DMS153 treated with DMSO at 0.1 percent for 48 hours (cell line): ENCODE measurements around the gene GRM8.
"Not testable (repeated sequence)": the region's sequence is repeated elsewhere in the genome, so short reads cannot be mapped to it uniquely, and the experiment has no call there.

Experiments used
- DNase-seq: peaks from one replicate; lab custom pipeline; 2025; ENCODE audit not compliant: unreplicated experiment; lab: John Stamatoyannopoulos, UW

The GRM8 gene

DNA sequence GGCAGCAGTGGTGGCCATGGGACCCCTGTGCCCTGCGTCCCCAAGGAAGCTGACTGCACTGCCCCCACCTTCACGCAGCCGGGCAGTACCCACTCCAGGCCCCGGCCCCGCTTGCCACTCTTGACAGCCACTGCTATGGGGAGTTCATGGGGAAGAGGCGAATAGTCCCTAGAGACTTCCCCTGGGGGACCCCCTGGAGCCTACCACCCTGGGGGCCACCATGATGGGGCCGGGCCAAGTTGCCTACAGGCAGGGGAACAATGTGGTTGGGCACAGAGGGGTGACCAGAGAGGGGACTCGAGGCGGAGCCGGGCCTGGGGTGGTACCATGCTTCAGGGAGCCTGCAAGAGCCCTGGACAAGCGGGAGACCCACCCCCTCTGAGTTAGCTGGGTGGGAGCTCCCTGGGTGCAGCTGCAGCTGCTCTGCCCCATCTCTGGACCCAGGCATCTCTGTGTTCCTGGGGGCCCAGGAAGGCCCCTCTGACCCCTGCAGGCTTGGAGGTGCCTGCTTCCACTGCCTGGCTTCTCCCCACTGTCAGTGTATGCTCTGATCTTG lies 567.6 kb downstream of the GRM8 start:
- no peak for DNase-seq

DNA sequence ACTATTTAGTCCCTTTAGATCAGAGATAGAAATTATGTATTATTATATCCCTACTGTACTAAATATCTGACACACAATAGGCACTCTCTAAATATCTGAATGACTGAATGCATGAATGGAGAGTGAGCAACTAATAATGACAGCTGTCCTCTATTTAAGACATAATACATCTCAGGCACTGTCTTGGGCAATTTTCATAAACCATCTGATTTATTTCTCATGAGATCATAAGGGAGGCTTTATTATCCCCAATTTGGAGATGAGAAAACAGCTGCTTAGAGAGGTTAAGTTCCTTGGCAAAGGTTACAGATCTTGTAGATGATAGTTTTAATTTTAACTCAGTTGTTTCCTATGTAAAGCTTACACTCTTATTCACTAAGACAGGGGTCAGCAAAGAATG lies 570.6 kb downstream of the GRM8 start:
- DNase-seq = no peak

DNA sequence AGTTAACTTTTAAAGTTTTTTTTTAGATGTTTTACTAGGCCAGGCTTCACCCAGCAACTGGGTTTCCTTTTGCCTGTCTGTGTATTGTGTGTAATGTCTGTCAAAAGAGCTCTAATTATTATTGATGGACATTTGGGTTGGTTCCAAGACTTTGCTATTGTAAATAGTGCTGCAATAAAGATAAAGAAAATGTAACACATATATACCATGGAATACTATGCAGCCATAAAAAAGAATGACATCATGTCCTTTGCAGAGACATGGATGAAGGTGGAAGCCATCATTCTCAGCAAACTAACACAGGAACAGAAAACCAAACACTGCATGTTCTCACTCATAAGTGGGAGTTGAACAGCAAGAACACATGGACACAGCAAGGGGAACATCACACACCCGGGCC lies 584.0 kb downstream of the GRM8 start:
- not testable (repeated sequence) for DNase-seq

DNA sequence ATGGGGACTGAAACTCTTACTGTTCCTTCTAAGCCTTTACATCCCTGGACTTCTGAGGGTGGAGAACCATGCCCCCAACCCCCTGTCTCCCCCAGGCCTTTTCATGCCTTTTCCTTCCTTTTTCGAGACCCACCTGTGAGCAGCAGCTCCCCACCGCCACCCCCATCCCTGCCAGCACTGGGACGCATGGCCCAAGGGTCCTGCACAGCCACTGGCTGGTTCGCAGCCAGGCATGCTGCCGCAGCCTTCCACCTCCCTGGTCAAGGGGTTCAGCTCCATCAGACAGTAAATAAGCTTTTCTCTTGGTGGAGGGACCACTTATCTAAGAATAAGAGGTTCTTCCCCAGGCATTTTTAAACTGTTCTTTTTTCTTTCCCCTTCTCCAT lies 584.4 kb downstream of the GRM8 start:
- no peak for DNase-seq

DNA sequence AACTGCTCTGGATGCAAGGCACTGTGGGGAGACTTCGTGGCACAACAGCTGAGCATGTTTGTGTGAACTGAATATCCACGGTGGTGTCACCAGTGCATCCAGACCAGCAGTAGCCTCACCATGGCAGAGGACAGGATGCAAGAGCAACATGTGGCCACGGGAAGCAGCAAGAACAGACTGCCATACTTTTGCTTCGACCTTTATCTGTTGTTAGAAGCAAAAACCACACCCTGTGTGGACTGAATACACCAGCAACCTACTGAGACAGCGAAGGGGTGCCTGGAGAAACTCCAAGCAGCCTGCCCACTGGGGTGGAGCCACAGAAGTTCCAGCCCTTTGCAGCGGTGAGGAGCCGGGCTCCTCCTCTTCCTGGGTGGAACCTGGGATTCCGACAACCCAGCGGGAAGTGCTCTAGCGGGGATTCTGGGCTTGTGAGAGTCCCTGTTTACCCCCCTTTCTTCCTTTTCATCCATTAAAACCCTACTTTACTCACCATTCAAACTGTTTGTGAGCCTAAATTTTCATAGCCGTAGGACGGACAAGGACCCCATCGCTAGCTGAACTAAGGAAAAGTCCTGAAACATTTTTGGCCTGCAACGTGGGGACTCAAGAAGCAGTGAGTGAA lies 584.9 kb downstream of the GRM8 start:
- no peak for DNase-seq

DNA sequence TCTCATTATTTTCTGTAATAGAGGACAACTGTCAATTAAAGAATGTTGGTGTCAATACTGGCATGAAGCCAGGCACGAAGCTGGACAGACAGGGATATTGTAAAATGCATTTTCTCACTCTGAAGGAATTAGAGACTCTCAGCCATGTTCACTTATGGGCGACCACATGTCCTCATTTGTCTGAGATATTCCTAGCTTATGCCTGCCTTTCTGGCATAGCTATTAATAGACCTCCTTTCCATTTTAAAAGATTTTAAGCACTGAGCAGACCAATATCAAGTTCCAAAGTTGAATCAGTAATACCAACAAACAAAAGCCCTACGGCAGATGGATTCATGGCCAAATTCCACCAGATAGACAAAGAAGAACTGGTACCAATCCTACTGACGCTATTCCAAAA lies 589.9 kb downstream of the GRM8 start:
- DNase-seq = no peak

DNA sequence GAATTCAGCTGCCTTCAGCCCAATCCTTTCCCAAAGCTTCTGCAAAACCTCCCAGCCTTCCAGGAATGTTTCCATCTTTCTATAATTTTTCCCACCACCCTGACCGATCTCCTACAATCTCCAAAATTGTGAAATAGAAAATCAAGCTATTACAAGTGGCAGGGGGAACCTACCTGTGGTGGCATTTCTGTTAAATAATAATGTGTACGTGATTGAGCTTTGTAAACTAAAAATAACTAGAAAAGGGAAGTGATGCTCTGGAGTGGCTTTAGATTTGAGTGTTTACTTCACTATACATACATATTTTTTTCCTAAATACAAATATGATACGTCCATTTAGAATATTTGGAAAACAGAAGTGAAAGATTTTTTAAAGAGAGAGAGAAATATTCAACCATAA lies 593.6 kb downstream of the GRM8 start:
- DNase-seq = no peak

DNA sequence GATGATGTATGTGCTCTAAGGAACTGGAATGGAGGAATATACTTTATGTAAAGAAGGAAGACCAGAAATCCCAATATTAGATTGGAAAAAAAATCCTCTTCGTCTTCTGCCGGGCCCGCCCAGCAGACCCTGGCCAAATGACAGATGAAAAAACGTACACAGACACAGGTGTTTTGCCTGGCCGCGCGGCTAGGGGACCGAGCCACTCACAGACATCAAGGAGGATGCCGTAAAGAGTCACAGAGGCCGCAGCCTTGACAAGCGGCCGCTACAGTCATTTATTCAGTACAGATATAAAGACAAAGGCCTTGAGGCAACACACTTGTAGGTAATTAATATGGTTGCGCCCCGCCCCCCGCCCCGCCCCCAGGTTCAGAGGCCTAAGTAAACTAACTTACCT lies 594.1 kb downstream of the GRM8 start:
- no peak for DNase-seq

DNA sequence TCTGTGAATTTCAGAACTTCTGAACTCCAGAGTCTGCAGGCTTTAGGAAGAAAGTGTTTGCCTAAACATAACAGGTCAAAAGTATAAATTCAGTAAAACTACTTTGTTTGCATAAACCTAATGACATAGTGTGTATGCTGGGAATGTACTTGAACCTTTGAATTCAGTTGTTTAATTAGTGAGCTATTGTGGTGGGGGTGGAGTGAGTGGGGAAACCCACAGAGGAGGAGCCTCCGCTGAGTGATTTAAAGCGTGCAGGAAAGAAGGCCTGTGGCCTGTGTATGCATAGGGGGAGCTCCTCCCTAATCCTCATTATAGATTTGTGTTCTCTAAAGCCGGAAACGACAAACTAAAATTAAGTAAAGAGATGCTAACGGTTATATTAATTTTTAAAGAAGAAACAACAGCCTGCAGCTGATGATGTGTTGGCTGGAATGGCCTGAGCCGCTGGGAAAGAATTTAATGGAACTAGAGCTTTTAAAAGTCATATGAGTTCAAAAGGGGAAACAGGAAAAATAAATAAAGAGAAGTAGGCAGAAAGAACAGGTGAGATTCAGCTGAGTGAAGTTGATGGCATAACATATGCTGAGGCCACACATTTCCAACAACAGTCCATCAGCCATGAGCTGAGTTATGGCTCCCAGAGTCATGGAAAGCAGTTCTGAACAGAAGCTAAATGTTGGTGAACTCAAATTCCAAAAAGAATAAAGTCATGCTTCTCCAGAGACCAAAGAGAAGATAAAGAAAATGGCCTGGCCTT lies 595.0 kb downstream of the GRM8 start:
- peak; percentile 46 for DNase-seq

DNA sequence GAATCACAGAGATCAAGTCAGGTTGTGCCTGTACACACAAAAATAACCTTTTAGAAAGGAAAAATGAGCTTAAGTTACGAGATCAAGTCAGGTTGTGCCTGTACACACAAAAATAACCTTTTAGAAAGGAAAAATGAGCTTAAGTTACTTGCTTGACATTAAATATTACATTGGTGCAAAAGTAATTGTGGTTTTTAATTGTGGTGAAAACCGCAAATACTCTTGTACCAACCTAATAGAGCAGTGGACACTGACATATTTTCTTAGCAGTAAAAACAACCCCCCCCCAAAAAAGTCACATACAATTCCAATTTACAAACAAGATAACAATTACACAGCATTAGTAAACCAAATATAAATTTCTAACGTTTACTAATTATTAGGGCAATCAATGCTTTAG lies 595.6 kb downstream of the GRM8 start:
- DNase-seq = no peak

DNA sequence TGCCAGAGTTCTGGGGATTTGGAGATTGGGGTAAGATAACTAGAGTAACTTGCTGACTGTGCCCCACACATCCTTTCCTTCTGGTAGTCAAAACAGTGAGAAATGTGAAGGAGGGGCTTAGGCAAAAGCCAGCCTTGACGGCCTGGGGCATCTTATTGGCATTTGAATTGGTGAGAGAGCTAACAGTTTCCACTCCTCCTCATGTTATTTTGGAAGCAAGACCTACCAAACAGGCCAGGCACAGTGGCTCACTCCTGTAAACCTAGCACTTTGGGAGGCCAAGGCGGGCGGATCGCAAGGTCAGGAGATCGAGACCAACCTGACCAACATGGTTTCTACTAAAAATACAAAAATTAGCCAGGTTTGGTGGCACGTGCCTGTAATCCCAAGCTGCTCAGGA lies 596.6 kb downstream of the GRM8 start:
- DNase-seq = no peak

DNA sequence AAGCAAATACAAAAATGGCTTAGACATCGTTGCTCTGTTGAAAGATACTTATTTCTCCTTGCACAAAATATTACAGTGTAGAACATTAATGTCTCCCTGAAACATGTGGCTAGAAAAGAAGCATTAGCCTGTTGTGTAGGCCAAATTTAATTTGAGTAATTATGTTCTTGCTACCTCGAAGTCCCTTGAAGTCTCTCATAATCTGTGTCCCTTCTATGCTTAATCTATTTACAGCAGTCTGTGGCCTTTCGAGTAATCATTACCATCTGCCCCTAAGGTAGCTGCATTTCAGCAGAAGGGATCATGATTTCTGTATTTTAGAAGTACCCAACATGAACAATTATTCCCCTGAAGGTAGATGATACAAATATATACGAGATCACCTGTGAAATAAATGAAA lies 615.2 kb downstream of the GRM8 start:
- no peak for DNase-seq

DNA sequence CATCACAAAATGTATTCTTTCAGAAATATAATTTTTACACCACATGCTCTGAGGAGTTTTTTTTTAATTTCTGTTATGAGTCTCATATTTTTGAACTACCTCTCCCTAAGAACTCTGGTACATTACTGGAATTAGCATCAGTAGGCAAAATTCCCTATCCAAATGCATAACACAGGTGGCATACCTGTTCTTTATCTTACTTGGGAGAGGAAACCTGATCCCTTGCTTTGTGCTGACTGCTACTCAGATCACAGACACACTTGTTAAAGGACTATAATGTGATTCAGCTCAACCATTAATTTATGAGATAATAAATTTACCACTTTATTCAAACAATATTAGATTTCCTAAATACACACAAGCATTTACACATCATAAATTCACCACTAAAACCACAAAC lies 617.2 kb downstream of the GRM8 start:
- peak; percentile 77 for DNase-seq

DNA sequence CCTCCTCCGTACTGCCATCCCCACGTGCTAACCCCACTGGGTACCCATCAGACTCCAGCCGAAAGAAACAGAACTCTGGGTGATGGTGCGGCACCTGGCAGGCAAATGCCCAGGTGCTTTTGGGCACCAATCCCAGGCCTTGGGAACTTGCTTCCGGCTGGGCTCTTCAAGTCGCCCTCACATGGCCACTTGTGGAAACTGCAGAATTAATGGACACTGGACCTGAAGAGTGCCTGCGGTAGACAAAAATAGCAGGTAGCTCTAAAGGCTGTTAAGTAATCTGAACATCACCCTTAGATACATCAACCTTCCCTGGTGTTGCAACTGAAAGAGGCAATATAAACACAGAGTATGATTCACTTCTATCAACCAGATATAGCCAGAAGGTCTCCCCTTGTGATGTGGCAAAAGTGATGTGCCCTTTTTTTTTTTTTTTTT lies 644.4 kb downstream of the GRM8 start:
- no peak for DNase-seq

DNA sequence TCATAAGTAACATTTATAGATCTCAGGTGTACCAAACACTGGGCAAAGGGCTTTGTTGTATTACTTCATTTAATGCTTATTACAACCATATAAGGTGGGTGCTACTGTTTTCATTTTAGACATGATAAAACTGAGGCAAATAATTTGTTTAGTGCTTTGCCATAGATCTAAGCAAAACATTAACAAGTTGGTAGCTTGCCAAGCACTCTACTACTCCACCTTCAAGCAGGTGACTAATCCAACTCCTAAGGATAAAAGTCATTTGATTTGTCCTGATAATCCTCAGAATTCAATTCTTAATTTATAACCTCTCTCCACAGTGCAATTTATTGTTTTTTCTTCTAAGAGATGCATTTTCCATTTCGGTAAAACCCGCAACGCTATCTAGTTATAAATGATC lies 646.4 kb downstream of the GRM8 start:
- DNase-seq = peak; percentile 24

DNA sequence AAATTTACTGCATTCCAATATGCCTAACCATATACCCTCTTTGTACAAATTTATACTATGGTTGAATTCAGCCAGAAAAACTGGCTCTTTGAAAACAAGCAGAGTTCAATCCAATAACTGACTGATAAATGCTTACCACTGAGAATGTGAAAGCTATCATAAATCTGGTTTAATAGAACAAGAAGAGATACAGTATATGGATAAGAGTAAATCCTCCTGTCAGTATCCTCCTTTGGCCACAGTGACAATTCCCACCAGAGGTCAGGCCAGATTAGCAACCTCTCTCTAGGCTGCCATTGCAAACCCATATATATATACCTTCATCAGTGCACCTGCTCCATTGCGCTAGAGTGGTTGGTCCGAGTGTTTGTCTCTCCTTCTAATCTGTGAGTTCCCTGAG lies 647.2 kb downstream of the GRM8 start:
- peak; percentile 24 for DNase-seq

DNA sequence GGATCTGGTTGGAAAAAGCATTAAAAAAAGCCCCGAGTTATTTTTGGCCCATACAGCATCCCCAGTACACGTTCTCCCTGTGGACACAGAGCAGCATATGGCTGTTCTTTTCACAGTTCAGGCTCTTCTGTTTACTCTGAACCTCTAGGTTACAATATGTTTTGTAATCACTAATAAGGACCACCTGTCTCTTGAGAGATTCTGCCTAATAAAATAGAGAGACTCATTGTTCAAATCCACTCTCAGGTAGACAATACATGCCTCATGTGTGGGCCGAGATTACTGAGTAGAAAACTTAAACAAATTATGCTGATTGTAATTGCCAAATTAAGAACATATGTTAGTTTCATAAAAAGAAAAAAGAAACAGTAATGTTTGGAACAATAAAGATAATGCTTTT lies 647.7 kb downstream of the GRM8 start:
- DNase-seq = peak; percentile 78

DNA sequence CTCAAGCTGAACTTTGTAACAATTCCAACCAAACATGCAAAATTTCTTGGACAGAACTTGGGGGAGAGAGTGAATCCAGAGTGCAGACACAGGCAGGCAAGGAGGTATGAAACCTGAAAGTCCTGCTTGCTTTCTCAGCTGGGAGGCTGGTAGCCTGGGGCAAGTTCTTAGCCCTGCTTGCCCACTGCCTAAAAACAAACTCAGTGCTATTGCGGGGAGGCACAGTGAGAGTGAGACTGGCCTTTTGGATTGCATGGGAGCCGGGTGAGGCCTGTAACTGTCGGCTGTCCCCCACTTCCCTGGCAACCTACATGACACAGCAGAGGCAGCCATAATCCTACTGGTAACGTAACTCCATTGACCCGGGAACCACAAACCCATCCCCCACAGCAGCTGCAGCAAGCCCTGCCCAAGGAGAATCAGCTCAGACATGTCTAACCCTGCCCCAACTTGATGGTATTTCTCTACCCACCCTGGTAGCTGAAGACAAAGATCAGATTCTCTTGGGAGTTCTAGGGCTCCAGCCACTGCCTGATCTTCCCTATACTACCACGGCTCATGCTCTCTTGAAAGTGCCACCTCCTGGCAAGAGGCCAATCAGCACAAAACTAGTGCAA lies 663.6 kb downstream of the GRM8 start:
- peak; percentile 18 for DNase-seq

DNA sequence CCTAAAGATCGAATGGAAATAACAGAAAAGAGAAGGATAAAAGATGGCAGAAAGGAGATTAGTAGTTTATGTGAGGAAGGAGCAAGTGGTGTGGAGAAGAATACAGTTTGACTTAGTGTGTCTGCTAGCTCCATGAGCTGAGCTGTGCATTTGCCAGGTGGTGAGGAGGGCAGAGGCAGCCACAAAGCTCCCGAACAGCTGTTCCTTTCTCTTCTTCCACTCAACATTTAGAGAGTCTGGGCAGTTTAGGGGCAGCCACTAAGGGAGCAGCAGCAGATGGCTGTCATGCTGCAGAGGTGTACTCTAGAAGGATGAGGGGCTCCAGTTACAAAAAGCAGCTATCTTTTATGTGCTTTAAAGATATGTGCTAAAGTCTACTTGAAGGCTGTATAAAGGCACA lies 674.4 kb downstream of the GRM8 start:
- DNase-seq = peak; percentile 49

DNA sequence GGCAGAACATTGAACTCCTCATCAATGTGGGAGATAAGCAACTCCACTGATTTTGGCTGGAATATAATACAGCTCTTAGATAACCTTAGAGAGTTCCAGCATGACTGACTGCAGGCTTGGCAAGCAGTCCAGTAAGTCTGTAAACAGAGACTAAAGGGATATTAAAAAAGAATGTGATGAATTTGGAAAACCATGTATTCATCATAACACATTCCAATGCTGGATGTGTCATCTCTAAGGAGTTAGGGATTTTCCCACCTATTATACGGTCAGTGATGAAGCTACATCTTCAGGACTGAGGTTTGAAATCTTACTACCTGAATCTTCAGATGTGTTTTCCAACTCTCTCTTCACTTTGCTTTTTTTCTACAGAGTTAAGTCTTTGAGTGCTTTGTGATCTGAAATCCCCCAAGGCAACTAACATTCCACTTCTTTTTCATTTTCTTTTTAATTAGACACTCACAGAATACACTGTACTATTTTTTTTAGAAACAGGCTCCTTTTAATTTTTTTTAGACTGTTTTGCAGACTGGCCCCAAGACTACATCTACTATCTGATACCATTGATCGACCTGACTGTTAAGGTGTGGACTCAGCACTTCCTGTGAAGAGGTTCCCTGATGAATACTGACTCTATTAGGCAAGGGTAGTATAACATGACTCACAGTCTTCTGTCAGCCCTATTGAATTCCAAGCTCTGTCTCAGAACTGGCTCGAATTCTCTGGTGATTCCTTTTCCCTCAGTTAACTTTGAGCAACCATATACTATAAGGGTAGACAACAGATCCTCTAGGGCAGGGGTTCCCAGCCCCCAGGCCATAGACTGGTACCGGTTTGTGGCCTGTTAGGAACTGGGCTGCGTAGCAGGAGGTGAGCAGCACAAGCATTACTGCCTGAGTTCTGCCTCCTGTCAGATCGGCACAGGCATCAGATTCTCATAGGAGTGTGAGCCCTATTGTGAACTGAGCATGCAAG lies 678.2 kb downstream of the GRM8 start:
- DNase-seq = no peak

DNA sequence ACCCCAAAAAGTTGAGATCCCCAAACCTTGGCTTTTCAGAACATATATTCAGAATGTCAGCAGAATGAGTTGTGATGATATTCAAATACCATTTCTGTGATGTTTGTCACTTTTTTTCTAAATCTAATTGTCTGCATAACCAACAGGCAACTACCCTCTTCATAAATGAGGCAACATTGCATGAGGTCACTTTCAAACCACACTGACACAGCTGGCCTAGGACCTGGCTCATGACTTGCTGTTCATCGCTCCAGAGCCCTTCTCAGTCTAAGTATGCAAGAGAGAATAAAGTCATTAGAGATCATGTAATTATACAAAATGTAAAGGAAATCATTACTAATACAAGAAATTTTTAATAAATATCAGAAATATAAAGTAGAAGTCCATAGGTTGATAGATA lies 681.9 kb downstream of the GRM8 start:
- DNase-seq = no peak
